NCI-H1092 treated with DMSO at 0.1 percent for 48 hours (cell line): ENCODE data around the gene SEPTIN6.
"Not testable (repeated sequence)": the region's sequence is repeated elsewhere in the genome, so short reads cannot be mapped to it uniquely, and the experiment has no call there.

Experiments
- DNase-seq: peaks from one replicate; lab custom pipeline; 2025; lab: John Stamatoyannopoulos, UW

The SEPTIN6 gene

DNA sequence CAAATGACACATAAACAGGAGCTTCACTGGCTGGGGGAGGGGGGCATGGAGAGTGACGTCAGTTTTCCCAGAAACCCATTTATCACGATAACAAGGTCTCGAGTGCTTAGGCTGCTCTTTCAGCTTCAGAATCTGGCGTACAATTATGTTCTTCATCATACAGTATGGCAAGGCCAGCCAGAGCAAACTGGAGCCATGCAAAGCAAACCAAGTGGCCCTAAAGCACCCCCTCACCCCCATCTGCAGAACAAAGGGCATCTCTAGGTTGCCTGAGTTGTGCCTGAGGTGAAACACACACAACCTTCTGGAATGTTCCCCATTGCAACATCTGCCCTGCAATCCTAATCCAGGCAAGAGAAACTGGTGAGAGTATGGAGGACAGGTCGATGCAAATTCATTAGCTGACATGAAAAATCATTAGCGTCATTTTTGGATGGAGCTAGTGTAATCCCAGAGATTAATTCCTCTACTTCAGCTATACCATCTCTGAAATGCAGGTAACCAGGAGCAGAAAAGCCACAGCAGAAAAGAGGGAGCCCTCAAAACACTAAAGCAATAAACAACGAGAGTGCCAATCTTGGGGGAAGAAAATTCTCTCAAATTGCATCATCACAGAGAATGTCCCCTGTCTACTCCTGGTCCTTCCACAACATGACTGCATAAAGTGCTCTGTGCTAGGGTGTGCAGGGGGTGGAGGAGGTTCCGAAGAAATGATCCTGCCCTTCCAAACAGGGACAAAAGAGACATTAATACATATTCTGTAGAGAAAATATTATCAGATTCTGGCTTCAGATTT lies 1.8 kb downstream of the SEPTIN6 start:
- DNase-seq: no peak

DNA sequence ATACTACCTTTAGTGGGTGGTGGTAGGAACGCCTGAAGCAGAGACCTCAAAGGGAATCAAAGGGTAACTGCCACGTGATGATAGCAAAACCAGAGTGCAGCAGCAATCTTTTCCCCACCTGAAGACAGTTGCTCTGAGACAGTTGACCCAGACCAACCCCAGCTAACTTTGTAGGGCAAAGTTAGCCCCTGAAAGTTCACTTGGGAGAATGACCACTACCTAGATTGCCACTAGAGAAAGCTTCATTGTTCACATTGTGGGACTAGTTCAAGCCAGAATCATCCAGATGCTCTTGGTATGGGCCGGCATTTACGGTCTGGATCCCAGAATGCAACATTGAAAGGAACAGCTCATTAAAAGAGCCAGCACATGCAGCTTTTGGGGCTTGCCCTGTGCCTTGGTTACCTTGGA lies 4.1 kb downstream of the SEPTIN6 start:
- DNase-seq: no peak

DNA sequence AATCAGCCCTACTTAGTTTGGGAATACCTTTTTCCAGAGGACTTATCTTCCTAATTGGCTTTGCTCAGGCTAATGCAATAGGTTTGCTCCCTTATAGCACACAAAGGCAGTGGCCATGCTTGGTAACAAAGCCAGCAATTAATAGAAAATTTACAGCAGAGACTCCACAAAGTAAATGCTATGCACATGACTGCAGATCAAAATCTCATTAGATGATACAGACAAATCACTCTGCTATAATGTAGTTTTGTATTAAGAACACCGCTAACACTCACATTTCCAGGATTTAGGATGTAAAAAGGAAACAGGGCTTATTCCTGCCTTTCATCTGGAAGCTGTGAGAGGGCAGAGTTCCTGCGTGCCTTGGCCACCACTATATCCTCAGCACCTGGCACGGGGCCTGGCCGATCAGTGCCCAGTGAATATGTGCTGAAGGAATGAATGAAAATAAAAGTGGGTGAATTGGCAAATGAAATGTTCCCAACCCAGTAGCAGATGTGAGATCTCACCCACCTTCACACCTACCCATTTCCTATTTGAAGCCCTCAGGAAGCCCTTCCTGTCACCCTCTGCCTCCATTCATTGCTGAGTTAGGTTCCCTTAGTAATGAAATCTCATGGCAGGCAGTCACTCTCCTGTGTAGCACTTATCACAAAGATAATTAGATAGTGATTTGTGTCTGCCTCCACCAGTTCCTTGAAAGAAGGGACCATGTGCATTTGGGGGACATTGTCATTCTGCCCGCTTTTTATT lies 5.1 kb downstream of the SEPTIN6 start:
- DNase-seq: no peak

DNA sequence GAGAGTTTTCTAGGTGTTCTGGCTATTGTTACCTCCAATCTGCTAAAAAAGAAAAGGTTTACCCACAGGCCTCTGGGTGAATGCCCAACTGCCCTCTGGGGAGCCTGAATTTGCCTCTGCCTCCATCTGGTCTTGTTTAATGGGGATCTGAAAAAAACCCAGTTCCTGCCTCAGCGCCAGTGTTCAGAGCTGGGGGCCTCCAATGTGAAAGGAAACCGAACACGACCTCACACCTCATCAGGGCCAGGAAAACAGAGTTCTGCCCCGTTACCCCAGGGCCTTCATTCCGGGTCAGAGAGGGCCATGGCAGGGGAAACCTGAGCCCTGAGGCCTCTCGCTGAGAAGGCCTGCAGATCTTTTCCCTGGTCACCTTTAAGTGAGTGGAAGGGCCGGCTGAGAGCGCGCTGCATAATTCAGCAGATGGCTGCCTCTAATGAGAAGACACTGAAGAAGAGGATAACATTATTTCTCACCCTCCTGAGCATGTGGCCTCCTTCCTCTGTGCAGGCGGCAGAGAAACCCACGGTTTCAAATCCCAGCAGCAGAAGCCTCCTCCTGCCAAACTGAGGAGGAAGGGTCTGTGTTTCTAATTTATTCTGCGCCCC lies 6.8 kb downstream of the SEPTIN6 start:
- peak; percentile 77 for DNase-seq

DNA sequence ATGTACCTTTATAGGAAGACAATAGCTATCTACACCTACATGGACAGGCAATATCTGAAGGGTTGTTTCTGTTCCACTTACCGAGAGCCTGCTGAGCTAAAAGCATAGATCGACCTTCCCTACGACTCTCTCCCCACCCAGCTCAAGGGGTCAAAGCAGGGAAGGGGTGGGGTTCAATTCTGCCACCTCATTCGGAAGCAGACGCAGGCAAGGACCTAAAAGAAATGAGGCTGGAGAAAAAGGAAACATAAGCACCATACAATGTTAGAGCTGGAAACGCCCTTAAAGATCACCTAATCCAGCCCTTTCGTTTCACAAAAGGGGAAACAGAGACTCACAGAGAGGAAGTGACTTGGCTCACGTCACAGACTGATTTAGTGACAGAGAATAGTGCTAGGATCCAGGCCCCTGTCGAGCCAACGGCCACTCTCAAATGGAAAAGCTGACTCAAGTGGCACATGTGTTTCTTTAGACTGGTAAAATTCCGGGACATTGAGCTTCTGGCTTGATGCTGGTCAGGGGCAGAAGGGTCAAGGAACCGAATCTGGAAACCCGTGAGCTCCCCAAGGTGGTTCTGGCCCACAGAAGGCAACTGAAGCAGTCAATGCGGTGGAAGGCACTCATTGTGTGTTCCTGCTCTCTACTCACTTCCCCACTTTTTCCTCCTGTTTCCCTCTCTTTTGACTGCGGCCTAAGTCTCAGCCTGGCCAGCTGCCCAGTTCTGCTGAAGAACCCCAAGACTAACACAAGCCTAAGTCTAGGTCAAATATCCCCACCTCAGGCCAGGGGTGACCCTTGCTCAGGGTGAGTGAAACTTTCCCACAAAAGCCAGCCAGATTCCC lies 7.5 kb downstream of the SEPTIN6 start:
- DNase-seq: peak; percentile 81

DNA sequence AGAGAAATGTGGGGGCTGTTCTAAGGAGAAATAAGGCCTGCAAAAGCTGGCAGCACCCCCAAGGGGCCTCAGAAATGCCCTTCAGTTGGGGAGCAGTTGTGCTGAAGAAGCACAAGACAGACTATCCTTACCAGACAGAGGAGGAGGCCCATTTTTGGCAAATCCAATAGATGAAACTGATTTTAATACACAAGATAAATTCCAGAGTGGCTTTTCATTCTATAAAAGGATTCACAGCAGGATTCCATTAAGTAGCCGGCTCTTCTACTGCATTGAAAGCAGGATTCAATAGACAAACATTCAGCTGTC lies 8.1 kb downstream of the SEPTIN6 start:
- no peak for DNase-seq

DNA sequence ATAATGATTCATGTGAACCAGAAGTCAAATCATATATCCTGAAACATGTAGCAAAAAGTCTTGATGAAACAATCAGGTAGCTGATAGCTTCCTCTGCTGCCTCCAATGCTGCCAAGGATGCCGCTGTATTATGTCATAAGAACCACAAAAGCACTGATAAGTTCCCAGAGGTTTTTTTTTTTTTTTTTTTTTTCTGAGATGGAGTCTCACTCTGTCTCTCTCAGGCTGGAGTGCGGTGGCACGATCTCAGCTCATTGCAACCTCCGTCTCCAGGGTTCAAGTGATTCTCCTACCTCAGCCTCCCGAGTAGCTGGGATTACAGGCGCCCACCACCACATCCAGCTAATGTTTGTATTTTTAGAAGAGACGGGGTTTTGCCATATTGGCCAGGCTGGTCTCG lies 8.7 kb downstream of the SEPTIN6 start:
- not testable (repeated sequence) for DNase-seq

DNA sequence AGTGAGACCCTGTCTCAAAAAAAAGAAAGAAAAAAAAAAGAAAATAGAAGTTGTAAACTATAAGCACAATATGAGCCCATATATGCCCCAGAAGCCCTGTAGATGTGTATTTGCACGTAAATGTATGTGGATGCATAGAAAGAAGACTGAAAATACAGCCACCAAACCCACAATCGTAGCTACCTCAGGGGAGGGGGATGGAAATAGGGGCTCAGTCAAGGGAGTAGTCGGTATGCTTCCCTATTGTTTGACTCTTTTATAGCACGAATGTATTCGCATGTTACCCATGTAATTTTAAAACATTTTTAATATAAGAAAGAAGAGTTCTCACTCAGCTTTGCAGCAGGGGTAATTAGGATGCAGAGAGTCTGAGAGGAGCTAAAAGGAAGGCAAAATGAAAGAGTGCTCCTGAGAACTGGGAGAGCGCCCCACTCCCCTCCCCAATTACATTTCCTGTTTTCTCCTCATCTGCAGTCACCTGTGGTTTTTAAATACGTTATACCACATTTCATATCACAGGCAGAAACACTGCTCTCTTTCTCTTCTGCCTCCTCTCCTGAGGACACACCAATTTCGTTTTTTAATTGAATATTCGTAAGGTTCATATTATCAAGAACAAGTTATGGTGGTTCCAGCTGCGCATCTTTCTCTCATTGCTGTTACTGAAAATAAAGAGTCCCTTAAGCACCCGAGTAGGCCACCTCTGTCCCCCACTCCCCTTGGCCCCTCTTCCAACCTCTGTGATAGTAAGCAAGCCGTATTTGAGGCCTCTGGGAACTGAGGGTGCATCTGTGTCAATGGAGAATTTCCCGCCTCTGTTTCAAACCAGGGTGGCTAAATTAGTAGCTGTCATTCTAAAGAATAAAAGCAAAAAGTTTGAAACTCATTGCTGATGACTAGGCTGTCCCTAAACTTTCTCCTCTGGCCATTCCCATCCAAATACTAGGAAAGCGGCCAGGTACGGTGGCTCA lies 10.7 kb downstream of the SEPTIN6 start:
- no peak for DNase-seq

DNA sequence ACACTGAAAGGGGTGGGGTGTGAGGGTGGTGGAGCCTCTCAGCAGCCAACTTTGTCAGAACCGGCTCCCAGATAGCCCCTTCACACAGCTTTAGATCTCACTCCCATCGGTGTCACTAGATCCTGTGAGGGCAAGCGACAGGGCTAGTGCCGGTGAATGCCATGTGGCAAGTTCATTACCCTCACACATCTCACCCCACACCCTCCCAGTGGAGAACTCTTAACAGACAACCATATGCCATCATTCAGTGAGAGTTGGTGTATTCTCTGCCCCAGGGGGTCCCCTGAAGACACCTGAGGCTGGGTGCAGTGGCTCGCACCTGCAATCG lies 15.3 kb downstream of the SEPTIN6 start:
- DNase-seq: no peak

DNA sequence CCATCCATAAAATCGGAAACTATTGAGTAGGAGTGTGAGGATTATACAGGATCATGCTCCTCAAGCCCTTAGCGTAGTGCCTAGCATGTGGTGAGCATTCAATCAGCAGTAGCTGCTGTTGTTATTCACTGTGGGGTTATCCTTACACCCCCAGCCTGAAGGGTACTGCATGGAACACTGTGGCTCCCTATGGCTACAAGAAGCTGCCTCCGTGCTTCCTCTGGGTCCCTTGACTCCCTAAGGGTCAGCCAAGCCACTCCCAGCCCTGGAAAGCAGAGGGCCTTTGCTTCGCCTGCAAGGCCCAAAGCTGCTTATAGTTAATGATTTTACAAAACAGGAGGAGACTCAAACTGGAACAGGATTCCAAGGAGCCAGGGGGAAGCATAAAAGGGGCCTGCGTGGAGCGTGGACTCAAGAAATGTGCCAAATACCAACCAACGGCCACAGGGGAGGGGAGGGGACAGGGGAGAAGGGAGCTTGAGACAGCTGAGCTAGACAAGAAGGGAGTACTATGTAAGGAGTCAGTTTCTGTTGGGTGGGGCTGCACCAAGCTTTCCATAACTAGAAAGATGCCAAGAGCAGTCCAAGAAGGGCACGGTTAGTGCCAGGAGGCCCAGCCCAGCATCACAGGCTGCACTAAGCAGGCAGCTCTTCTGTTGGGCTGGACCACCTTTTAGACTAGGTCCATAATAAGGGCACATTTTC lies 15.9 kb downstream of the SEPTIN6 start:
- no peak for DNase-seq

DNA sequence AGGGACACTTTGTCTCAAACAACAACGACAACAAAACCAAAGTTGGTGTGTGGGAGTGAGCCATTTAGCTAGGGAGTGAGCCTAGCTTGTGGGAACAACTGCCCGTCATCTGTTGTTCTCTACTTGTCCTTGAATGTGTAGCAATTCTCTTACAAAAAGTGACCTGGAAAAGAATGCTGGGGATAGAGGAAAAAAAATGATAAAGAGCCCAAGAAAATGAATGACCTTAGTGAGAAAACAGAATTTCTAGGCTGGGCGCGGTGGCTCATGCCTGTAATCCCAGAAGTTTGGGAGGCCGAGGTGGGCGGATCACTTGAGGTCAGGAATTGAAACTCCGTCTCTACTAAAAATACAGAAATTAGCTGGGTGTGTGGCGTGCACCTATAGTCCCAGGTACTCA lies 19.6 kb downstream of the SEPTIN6 start:
- no peak for DNase-seq

DNA sequence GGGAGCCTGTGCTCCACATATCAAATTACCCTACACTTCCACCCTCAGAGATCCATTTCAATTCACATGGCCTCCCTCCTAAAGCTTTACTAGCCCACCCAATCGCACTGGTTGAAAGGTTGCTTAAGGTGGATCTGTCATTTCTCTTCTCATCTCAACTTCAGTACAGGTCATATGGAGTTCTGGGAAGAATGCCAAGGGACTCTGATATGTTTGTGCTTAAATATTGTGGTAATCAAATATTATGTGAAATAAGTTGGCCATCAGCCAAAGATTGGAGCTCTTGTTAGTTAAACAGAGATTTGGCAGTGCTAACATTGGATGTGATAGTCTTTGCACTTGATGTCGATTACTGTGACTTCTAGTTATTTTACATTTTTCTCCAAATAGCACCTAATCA lies 20.5 kb downstream of the SEPTIN6 start:
- peak; percentile 98 for DNase-seq

DNA sequence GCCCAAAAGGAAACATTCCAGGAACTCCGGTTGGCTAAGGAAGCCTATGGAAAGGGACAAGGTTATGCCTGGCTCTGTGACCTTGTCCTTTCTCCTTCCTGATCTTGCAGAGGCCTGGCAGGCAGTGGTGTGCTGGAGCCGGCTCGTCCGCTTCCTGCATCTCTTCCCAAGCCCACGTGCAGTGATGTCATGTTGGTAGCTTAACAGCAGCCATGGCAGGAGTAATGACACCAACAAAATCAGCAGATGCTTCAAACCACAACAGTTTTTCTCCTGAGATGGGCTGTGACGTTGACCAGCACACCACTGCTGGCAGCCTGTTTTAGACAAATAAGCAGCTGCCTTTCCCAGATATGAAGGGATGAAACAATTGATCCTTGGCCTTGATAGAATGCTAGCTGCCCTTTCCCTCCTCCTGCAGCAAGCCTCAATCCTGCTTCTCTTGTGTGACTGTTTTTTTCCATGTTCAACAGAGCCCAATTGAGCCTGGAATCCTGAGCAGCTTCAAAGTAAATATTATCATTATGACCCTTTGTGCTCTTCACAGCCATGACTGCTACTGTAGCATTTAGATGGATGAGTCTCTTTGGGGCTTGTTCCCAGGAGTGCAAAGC lies 23.4 kb downstream of the SEPTIN6 start:
- DNase-seq: no peak

DNA sequence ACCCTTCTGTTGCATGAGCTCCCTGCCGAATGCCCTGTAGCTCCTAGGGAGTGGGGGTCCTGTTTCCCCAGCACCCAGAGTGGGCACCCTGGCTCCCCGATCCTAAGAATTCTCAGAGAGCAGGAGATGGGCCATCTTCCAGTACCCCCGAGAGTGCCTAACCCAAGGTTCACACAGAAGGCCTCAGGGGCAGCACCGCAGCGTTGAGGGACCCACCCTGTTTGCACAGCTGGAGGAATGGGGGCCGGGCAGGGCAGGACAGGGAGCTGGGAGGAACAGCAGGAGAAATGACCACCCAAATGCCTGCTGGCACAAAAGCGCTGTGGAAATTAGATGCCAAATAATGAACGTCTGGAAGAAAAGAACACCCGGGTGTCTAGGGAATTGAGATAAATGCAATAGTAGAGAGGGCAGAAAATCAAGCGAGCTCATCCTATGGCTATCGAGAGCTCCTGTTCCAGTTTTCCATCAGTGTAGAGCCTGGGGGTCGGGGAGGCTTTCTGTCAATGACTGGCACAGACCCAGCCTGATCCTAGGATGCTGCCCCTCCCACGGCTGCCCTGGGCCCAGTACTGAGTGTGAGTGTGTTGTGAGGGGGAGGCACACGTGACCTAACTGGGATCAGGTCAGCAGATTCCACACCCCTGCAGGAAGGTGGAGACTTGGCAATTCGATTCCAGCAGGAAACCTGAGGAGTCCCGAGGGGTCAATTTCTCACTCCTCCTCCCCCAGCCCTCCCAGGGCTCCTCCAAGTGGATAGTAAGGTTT lies 25.7 kb downstream of the SEPTIN6 start:
- DNase-seq: peak; percentile 82

DNA sequence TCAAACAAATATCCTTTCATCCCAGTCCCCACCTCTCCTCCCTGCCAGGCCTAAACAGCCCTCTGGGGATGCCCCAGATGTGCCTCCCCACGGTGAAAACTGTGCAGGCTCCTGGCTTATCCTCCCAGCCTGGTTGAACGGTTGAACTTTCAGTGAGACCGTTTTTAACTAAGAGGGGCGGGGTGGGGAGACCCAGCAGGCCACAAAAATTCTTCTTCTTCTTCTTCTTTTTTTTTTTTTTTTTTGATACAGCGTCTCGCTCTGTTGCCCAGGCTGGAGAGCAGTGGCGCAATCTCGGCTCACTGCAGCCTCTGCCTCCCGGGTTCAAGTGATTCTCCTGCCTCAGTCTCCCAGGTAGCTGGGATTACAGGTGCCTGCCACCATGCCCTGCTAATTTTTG lies 28.1 kb downstream of the SEPTIN6 start:
- not testable (repeated sequence) for DNase-seq

DNA sequence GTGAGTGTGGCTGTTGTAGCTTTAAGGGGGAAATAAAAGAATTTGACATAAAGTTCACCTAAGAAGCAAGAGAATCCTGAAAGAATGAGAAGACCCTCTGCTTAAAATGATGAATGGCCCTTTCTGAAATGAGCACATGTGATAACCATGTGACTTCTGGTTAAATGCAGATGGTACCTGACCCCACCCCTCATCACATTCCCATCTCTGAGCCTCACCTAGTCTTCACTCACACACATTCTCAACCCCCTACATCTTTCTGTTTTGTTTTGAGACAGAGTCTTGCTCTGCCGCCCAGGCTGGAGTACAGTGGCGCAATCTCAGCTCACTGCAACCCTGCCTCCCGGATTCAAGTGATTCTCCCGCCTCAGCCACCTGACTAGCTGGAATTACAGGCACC lies 31.5 kb downstream of the SEPTIN6 start:
- DNase-seq: no peak

DNA sequence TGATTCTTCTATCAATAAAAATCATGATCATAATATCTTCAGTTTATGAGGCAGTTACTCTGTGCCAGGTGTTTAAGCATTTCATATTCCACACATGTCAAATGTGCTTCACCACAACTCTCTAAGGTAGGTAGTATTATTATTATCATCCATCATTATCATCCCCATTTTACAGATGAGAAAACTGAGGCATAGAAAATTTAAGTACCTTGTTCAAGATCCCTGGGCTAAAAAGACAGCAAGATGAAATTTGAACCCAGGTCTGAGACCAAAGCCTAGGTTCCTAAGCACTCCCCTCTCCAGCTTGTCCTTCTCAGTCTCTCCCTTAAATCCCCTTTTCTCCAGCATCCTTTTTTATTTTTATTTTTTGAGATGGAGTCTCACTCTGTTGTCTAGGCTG lies 33.4 kb downstream of the SEPTIN6 start:
- no peak for DNase-seq

DNA sequence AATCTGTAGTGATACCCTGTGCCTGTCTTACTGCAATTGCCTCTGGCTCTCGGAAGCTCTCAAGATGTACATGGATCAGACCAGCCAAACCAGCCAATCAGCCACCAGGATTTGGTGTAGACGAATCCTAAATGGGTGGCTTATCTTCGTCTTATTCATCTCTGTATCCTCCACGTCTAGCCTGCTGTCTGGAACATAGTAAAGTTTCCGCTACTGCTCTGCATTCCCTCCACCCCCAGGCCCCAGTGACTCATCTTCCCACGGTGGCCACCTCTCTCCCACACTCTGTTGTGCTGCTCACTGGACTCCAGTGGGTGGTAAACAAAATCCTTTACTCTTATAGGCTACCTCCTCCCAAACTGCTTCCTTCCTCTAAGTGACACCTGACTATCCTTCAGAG lies 37.8 kb downstream of the SEPTIN6 start:
- no peak for DNase-seq

DNA sequence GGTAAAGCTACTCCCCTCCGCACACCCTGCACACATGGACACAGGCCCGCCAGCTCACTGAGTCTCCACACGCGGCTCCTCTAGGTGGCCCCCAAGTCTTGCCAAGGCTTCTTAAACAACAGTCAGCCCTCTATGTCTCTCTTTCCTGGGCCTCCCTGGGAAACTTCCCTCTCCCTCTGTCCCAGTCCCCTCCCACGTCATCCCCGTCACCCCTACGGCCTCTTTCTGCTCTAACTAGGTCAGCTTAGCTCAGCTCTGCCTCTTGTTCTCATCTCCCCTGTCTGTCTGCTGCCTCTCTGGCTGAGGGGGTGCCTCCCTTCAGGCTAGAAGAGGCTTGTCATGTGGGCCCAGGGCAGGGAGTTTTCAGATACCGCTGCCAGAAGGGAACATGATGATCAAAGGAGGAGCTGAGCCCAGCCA lies 38.8 kb downstream of the SEPTIN6 start:
- no peak for DNase-seq

DNA sequence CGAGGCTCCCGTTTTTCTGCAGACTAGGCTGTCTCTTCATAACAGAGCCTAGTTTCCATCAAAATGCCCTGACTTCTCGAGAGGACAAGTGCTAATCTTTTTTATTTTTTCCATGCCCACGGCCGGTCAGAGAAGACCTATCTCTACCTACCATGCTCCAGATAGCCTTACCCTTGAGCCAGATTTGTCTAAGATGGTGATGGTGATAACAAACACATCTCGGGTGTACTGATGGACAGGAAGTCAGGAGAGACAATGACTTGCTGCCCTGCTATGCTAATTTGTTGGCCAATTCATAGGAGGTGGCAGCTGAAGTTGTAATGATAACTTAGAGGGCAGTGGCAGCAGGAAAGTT lies 44.6 kb downstream of the SEPTIN6 start:
- no peak for DNase-seq
